ENCODE measurements around the gene RNF207.

DNA sequence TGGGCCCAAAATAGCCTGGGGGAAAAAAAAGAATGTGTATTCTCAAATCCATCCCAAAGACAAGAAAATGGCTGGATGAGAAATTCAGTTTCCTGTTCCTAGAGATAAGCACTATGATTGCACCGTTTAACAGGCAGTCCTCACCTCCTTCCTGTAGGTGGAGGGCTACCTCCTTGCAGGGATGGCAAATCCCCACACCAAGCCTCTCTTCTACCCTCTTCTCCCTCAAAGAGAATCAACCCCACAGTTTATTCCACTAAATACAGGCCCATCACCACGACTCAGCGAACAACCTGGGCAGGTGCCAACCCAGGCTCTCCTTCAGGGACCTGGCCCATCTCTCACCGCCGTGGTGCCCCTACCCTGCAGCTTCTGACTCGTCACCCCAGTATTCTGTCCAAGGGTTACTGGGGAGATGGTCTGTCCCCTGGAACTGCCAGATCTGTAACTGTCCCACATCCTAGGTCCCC is 22.4 kb upstream of the RNF207 start:
- TF ChIP-seq, protein P1, sequence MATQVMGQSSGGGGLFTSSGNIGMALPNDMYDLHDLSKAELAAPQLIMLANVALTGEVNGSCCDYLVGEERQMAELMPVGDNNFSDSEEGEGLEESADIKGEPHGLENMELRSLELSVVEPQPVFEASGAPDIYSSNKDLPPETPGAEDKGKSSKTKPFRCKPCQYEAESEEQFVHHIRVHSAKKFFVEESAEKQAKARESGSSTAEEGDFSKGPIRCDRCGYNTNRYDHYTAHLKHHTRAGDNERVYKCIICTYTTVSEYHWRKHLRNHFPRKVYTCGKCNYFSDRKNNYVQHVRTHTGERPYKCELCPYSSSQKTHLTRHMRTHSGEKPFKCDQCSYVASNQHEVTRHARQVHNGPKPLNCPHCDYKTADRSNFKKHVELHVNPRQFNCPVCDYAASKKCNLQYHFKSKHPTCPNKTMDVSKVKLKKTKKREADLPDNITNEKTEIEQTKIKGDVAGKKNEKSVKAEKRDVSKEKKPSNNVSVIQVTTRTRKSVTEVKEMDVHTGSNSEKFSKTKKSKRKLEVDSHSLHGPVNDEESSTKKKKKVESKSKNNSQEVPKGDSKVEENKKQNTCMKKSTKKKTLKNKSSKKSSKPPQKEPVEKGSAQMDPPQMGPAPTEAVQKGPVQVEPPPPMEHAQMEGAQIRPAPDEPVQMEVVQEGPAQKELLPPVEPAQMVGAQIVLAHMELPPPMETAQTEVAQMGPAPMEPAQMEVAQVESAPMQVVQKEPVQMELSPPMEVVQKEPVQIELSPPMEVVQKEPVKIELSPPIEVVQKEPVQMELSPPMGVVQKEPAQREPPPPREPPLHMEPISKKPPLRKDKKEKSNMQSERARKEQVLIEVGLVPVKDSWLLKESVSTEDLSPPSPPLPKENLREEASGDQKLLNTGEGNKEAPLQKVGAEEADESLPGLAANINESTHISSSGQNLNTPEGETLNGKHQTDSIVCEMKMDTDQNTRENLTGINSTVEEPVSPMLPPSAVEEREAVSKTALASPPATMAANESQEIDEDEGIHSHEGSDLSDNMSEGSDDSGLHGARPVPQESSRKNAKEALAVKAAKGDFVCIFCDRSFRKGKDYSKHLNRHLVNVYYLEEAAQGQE (IDR thresholded peaks at IDR 0.05; ENCODE audit: borderline replicate concordance), result no peak
- TF ChIP-seq, protein P2, sequence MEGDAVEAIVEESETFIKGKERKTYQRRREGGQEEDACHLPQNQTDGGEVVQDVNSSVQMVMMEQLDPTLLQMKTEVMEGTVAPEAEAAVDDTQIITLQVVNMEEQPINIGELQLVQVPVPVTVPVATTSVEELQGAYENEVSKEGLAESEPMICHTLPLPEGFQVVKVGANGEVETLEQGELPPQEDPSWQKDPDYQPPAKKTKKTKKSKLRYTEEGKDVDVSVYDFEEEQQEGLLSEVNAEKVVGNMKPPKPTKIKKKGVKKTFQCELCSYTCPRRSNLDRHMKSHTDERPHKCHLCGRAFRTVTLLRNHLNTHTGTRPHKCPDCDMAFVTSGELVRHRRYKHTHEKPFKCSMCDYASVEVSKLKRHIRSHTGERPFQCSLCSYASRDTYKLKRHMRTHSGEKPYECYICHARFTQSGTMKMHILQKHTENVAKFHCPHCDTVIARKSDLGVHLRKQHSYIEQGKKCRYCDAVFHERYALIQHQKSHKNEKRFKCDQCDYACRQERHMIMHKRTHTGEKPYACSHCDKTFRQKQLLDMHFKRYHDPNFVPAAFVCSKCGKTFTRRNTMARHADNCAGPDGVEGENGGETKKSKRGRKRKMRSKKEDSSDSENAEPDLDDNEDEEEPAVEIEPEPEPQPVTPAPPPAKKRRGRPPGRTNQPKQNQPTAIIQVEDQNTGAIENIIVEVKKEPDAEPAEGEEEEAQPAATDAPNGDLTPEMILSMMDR (IDR thresholded peaks at IDR 0.05; ENCODE audit: poor library complexity, severe bottlenecking), result peak; percentile 22
- TF ChIP-seq TAF1 (IDR thresholded peaks at IDR 0.05; ENCODE audit: low read depth) (no peak), RAD21 (conservative IDR thresholded peaks at IDR 0.05) (no peak), EP300 (conservative IDR thresholded peaks at IDR 0.05; ENCODE audit: poor library complexity, severe bottlenecking) (no peak), POLR2AphosphoS5 (IDR thresholded peaks at IDR 0.05) (no peak)
